Panc1 (cell line): ENCODE results near the gene SOS2. TPM values are rescaled to one million over a fixed set of nuclear protein-coding genes. Genes with fewer than 3 reads are reported as not detected.

Experiments used
- ATAC-seq: fragments of 200-7000 bp; cut with Tn5 transposase; 2 replicates; pipeline ENCODE4 v1.9.1; 2020; ENCODE audit warnings: mild to moderate bottlenecking, moderate library complexity
- Bru-seq: library from RNA; stranded (reverse); fragments of 400-500 nt; gene quantifications from one replicate; lab custom pipeline; 2021; lab: Mats Ljungman, UMichigan
- BruChase-seq, 2 experiments: library from RNA; stranded (reverse); fragments of 400-500 nt; gene quantifications; one replicate each; lab custom pipeline; 2021; lab: Mats Ljungman, UMichigan
- BruUV-seq: library from RNA; stranded (reverse); fragments of 400-500 nt; replicated peaks from 2 replicates; lab custom pipeline; 2021; lab: Mats Ljungman, UMichigan
- CTCF ChIA-PET: fragments of 300-600 bp; sonication (Branson Sonifier 250); formaldehyde crosslinking; loops from one replicate; lab custom pipeline; 2022; ENCODE audit warnings: antibody characterized with exemption; lab: Charles Lee
- POLR2A ChIA-PET: fragments of 300-600 bp; sonication (Branson Sonifier 250); formaldehyde crosslinking; loops from one replicate; lab custom pipeline; 2022; ENCODE audit warnings: antibody characterized with exemption; lab: Charles Lee
- DNase-seq: peaks from one replicate; pipeline ENCODE4 v3.0.0-alpha.2; 2010; ENCODE audit warnings: low read depth, low spot score
- H3K27ac ChIP-seq: 2 replicates; pipeline ENCODE4 v1.5.1; 2011; ENCODE audit warnings: mild to moderate bottlenecking, low read length, inconsistent platforms
- H3K27me3 ChIP-seq: fragments of 200-500 bp; sonication (Bioruptor generic); 2 replicates; pipeline ENCODE4 v1.6.0; 2014; ENCODE audit warnings: low read length, inconsistent platforms; ENCODE audit not compliant: control insufficient read depth, insufficient read depth
- H3K36me3 ChIP-seq: fragments of 200-500 bp; sonication (Bioruptor generic); 2 replicates; pipeline ENCODE4 v1.5.1; 2014; ENCODE audit warnings: inconsistent platforms, mild to moderate bottlenecking, low read length, moderate library complexity; ENCODE audit not compliant: control insufficient read depth, insufficient read depth
- H3K4me1 ChIP-seq: 2 replicates; pipeline ENCODE4 v1.5.1; 2011; ENCODE audit warnings: inconsistent platforms, mild to moderate bottlenecking, low read length, moderate library complexity; ENCODE audit not compliant: control insufficient read depth, insufficient read depth
- H3K4me3 ChIP-seq, 2 experiments: 2 replicates each; pipeline ENCODE4 v1.5.1; 2011 to 2012; ENCODE audit warnings: low read depth in 2 of 2, low read length in 2 of 2, mild to moderate bottlenecking in 2 of 2, inconsistent platforms in 1 of 2, moderate library complexity in 1 of 2
- H3K9me3 ChIP-seq: fragments of 200-500 bp; sonication (Bioruptor generic); 2 replicates; pipeline ENCODE4 v1.5.1; 2014; ENCODE audit warnings: low read depth, mild to moderate bottlenecking, inconsistent platforms, low read length, moderate library complexity; ENCODE audit not compliant: control insufficient read depth, insufficient read depth
- CTCF ChIP-seq: fragments of 450-650 bp; IDR thresholded peaks from 2 replicates; pipeline ENCODE4 v1.5.1; 2017; ENCODE audit warnings: mild to moderate bottlenecking
- POLR2AphosphoS5 ChIP-seq: IDR thresholded peaks from 2 replicates; pipeline ENCODE4 v1.6.1; 2012; ENCODE audit warnings: mild to moderate bottlenecking, low read depth, low read length, moderate library complexity
- SIN3A ChIP-seq: IDR thresholded peaks from 2 replicates; pipeline ENCODE4 v1.6.1; 2012; ENCODE audit warnings: low read depth, mild to moderate bottlenecking, low read length, moderate library complexity, borderline replicate concordance; ENCODE audit not compliant: insufficient read depth
- TCF7L2 ChIP-seq: IDR thresholded peaks from 2 replicates; pipeline ENCODE4 v1.6.1; 2011; ENCODE audit warnings: mild to moderate bottlenecking, low read depth, low read length, inconsistent platforms
- in situ Hi-C: cut with HindIII; loops from 2 replicates; pipeline ENCODE4 v1.10.0; 2016; ENCODE audit warnings: low sequenced_read_pairs, low pct_unique_long_range_greater_than_20kb
- intact Hi-C: fragments of 100-400 bp; cut with micrococcal nuclease; formaldehyde crosslinking; loops from one replicate; pipeline ENCODE4 v1.10.0; 2022; ENCODE audit not compliant: unreplicated experiment
- long read RNA-seq: library from polyadenylated mRNA; unstranded; transcript quantifications from one replicate; pipeline ENCODE4 v2.0.0, GENCODE V29; 2021; ENCODE audit not compliant: unreplicated experiment
- polyA plus RNA-seq: library from polyadenylated mRNA; unstranded; fragments of >200 nt; gene quantifications from one replicate; pipeline ENCODE4 v1.2.1, GENCODE V29; 2012; ENCODE audit warnings: missing spikeins; ENCODE audit not compliant: insufficient read length
- total RNA-seq: library from RNA; stranded (reverse); gene quantifications from one replicate; pipeline ENCODE4 v1.2.1, GENCODE V29; 2021; ENCODE audit not compliant: unreplicated experiment
- TF ChIP-seq, protein P1 (sequence below), 2 experiments: IDR thresholded peaks; 2 replicates each; pipeline ENCODE4 v1.6.1; 2011 to 2012; ENCODE audit warnings: low read depth in 2 of 2, control low read depth in 1 of 2, low read length in 1 of 2, mild to moderate bottlenecking in 1 of 2, moderate library complexity in 1 of 2; ENCODE audit not compliant: insufficient read depth in 1 of 2

The SOS2 gene
- total RNA-seq (21.2 TPM), Bru-seq, nascent RNA (percentile 80 among the genes with signal in this experiment), BruChase-seq, experiment 1, labeled RNA remaining after a 2-hour chase (percentile 73 among the genes with signal in this experiment), BruChase-seq, experiment 2, labeled RNA remaining after a 6-hour chase (percentile 74 among the genes with signal in this experiment)
- polyA plus RNA-seq: 7.0 TPM
- long read RNA-seq, full-length matches to known transcripts: 9 of 40 reads
- long read RNA-seq, partial matches to known transcripts: 21 of 40 reads
- long read RNA-seq, other reads (novel, unspliced or antisense): 10 of 40 reads

DNA sequence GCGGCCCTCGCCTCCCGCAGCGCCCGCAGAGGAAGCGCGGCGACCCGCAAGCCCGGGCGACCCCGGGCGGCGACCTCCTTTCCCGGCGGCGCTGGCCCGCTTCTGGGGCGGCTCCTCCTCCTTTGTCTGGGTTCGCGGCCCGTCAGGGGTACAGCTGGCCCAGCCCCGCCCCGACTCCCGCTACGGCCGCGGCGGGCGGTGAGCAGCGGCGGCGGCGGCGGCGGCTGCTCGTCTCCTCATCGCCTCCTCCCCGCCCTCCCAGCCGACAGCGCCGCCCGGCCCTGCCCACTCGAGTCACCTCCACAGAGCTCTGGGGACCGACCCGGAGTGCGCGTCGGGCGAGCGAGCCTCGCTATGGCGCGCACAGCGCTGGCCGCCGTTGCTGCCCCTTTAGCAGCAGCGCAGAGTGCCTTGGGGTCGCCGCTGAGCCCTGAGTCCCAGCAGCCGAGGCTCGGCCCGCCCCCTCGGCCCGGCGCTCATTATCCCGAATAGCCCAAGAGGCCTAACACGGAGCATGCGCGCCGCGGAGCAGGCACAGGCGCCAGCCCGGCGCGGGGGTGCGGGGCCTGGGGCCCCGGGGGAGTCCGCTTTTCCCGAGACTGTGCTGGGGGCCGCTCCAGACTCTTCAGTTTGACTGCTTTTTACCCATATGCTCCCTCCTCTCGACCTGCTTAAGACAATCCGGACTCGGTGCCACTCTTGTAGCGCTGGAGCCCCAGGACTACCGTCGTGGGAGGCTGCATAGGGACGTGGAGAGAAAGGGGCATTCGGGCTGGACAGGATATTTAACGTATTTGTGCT, at the start of gene SOS2:
TSS of gene SOS2 (minus strand) at position 104 of the 801 bp plus-strand sequence. CDS start 295 bp downstream, outside the sequence.
- TF ChIP-seq, protein P1, sequence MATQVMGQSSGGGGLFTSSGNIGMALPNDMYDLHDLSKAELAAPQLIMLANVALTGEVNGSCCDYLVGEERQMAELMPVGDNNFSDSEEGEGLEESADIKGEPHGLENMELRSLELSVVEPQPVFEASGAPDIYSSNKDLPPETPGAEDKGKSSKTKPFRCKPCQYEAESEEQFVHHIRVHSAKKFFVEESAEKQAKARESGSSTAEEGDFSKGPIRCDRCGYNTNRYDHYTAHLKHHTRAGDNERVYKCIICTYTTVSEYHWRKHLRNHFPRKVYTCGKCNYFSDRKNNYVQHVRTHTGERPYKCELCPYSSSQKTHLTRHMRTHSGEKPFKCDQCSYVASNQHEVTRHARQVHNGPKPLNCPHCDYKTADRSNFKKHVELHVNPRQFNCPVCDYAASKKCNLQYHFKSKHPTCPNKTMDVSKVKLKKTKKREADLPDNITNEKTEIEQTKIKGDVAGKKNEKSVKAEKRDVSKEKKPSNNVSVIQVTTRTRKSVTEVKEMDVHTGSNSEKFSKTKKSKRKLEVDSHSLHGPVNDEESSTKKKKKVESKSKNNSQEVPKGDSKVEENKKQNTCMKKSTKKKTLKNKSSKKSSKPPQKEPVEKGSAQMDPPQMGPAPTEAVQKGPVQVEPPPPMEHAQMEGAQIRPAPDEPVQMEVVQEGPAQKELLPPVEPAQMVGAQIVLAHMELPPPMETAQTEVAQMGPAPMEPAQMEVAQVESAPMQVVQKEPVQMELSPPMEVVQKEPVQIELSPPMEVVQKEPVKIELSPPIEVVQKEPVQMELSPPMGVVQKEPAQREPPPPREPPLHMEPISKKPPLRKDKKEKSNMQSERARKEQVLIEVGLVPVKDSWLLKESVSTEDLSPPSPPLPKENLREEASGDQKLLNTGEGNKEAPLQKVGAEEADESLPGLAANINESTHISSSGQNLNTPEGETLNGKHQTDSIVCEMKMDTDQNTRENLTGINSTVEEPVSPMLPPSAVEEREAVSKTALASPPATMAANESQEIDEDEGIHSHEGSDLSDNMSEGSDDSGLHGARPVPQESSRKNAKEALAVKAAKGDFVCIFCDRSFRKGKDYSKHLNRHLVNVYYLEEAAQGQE (IDR thresholded peaks at IDR 0.05; ENCODE audit: insufficient read depth in 1 of 2, low read depth in 2 of 2, low read length in 1 of 2): no peak
- TF ChIP-seq TCF7L2 (no peak), CTCF (no peak; the same call in 1 of the 2 replicates), SIN3A (peak; percentile 58; the same call in 1 of the 2 replicates), POLR2AphosphoS5 (peak; percentile 67)
- Histone ChIP-seq H3K27ac (peak within 1 kb of the TSS; percentile 94), H3K27me3 (no peaks in the 10 kb centered on the region), H3K4me3 (peak within 1 kb of the TSS; percentile 79 to 82), H3K36me3 (no peaks in the 10 kb centered on the region; the same call in 1 of the 2 replicates), H3K4me1 (peaks cover 17% of the 10 kb centered on the region), H3K9me3 (no peaks in the 10 kb centered on the region)
- DNase-seq (peak; percentile 18), ATAC-seq (peak; percentile 96)
- in situ Hi-C loops: no loop called here
- POLR2A ChIA-PET: interaction anchor here (0.7 kb wide), 1 partner anchor 347 kb away, joined by 3 read pairs; no protein-coding TSS in a partner anchor
- CTCF ChIA-PET: no interaction called here
- intact Hi-C loops: no loop called here
- no TSS peak for BruUV-seq

DNA sequence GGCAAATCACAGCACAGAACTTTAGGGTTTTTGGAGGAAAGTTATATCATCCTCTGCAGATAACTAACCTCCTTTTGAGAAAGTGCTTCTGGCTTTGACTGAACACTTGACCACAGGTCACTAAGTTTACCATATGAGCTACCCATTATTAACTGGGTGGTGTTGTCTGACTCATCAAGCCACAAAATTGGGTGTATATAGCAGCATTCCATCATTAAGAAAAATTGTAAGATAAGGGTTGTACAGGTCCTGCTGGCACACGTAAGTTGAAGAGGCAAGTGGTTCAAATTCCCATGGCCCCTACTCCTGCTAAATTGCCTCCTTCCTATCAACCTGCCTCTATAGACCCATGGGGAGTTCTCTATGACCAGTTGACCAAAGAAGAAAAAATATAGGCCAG, 41.1 kb upstream of the SOS2 start:
- Histone ChIP-seq H3K27me3 (no peaks in the 10 kb centered on the region), H3K9me3 (no peaks in the 10 kb centered on the region), H3K27ac (no peak overlapping the region), H3K4me1 (no peaks in the 10 kb centered on the region), H3K4me3 (no peak overlapping the region), H3K36me3 (no peaks in the 10 kb centered on the region)
- BruUV-seq: no TSS peak
- intact Hi-C loops: no loop called here
- in situ Hi-C loops: no loop called here
- ChIA-PET CTCF (no interaction called here), POLR2A (no interaction called here)
- DNase-seq: no peak
- no peak for TF ChIP-seq TCF7L2
- TF ChIP-seq, protein P1 (IDR thresholded peaks at IDR 0.05; ENCODE audit: insufficient read depth in 1 of 2, low read depth in 2 of 2, low read length in 1 of 2): no peak
- no peak for TF ChIP-seq SIN3A
- TF ChIP-seq CTCF: no peak
- TF ChIP-seq POLR2AphosphoS5: no peak
- no peak for ATAC-seq
